Measurements from ENCODE around the gene DCAF11. TPM values are rescaled to one million over a fixed set of nuclear protein-coding genes. Genes with fewer than 3 reads are reported as not detected.

DCAF11 gene
- total RNA-seq, 1 donor from 2014 or later, result 50.1 TPM

DNA sequence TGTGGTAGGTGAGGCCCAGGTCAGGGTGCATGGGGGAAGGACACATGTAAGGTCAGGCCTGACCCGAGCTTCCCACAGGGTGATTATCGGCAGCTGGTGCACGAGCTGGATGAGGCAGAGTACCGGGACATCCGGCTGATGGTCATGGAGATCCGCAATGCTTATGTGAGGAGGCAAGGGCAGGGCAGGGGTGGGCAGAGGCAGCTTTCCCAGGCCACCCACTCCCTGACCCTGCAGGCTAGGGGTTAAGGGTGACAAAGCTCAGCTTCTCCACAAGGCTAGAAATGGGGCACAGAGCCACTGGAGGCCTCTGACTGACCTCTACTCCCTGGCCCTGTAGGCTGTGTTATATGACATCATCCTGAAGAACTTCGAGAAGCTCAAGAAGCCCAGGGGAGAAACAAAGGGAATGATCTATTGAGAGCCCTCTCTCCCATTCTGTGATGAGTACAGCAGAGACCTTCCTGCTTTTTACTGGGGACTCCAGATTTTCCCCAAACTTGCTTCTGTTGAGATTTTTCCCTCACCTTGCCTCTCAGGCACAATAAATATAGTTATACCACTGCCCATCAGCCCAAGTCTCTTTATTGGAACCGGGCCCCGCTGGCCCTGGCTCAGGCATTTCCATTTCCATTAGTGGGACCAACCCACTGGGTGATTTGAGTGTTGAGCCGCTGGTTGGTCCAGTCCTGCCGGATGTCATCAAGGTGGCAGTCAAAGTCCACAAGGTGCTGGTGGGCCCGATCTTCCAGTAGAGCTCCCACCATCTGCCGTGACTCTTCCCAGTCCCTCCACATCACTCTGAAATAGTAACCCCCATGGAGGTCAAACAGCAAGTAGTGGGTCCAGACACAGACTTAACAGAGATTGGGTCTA, 24.1 kb downstream of the DCAF11 start:
- DNase-seq (ENCODE audit: low read depth, low spot score), result no peak

DNA sequence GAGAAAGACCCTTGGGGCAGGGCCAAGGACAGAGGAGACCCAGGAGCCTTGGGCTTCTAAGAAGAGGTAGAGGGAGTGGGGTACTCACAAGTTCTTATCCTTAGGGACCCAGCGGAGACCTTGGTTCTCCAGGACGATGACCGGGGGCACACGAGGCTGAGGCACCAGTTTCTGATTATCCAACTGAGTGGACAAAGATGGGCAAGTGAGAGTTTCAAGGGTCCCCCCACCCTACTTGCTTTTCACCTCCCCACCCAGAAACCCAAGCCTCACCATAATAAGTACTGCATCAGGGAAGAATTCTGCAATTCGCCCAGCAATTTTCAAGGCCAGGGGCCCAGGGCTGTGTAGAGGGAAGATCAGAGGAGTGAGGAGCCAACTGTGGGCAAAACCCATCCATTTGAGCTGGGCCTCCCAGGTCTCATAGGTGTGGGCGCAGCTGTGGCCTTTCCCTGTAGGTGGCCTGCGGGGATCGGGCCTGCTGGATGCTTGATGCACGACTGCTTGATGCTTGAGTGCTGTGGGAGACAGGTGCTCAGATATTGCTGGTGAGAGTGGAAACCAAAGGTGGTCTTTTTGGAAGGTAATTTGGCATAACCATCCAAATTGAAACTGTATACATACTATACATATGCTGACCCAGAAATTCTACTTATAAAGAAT, 24.8 kb downstream of the DCAF11 start:
- no peak for DNase-seq (ENCODE audit: low read depth, low spot score)

DNA sequence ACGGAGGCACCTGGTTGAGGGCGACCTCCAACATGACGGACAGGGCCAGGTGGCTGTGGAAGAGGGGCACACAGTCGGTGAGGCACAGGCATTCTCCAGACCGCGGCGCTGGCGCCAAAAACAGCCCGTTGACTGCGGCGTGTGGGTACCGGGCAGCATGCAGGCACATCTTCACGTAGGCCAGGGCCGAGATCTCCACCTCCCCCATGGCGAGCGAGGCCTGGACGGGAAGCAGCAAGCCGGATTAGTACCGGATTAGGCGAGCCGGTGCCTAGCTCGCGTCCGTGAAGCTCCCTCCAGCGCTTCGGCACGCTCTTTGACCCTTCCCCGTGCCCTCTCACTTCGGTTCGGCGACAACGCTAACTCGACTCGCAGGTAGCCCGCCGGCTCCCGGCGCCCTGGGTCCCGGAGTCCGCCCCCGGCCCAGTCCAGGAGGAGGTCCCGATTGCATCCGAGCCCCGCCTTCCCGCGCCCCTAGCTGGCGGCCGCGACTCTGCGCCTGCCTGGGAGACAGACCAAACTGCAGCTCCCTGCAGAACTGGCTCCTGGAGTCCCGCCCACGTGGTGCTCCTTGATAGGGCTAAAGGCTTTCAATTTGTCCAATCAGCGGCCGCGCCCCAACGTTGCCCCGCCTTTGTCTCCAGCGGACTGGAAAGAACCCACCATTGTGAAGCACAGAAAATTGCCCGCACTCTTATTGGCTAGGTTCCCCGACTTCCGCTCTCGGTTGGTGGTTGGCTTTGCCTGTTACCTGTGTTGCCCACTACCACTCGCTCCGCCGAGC, 26.7 kb downstream of the DCAF11 start, which contains the start of gene EMC9:
Gene EMC9 (minus strand): TSS at position 495 of the 784 bp plus-strand sequence. CDS start 287 bp downstream, at position 208.
- peak; percentile 95 for DNase-seq (ENCODE audit: low read depth, low spot score)

DNA sequence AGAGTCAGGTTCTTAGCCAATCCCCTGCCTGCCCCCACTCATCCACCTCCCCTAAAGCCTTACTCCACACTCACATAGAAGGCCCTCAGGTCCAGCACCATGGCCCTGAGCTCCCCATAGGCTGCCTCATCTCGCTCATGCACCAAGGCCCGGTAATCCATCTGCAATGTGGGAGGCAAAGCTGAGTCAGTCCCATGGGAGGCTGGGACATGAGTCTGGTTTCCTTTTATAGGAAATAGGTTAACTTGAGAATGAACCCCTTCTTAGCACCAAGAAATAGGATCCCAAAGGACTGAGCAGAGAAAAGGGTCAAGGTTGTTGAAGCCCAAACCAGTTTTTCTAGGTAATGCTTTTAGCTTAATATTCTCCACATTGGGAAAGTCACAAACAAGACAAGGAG, 28.9 kb downstream of the DCAF11 start:
- no peak for DNase-seq (ENCODE audit: low read depth, low spot score)

DNA sequence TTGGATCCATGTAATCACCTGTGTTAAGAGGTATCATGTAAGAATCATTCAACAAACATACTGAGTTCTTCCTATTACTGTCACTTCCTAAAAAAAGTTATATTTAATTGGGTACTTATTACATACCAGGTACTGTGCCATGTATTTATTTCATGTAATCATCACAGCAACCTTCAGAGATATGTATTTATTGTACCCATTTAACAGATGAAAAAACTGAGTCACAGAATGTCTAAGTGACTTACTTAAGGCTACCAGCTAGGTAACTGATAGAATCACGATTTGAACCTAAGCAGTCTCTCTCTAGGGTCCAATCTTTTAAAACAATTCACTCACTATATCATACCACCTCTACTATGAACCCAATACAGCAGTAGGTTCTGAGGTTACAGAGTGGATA, 29.9 kb downstream of the DCAF11 start:
- no peak for DNase-seq (ENCODE audit: low read depth, low spot score)

DNA sequence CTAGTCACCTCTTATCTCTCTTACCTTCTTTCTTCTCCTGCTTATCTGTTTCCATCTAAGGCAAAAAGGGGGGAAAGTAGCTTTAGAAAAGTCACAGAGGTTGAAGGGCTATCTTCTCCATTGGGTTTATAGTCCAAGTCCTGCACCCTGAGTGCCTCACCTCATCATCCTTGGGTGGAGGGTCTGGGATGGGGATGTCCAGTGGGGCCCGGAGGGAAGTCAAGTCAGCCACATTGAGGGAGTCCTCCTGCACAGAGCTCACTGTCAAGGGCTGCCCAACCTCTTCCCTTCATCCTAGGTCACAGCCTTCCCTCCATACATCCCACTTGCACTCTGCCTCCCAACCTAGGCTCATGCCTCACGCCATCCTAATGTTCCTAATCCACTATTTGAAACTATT, 30.6 kb downstream of the DCAF11 start:
- DNase-seq (ENCODE audit: low read depth, low spot score), result no peak

DNA sequence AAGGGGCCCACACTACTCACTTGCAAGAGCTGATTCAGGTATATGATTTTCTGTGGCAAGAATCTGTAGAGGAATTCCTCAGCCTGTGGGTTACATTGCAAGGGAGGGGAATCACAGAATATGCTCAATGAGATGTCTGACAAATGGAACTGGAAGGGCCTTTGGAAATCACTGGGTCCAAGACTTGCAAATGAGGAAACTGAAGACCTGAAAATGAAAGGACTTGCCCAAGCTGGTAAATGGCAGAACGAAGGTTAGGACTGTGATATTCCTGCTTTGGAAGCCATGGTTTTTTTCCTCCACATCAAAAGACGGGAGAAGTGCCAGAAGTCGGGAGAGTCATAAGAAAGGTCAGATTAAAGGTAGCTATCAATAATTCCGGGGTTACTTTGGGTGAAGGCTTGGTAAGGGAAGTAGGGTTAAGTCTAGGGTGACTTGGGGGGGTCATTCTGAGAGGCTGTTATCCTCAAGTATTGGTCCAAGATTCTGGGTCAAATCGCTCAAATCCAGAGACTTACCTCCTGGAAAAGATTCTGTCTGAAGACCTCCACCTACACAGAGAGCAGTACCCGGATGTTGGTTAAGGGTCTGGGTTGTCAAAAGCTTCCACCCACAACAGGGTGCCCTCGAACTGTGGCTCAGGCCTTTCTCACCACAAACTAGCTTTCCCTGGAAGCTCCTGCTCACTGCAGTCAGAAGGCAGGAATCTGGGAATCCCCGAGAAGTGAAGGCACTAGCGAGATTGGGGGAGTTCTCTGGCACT, 31.3 kb downstream of the DCAF11 start:
- DNase-seq (ENCODE audit: low read depth, low spot score), result no peak

DNA sequence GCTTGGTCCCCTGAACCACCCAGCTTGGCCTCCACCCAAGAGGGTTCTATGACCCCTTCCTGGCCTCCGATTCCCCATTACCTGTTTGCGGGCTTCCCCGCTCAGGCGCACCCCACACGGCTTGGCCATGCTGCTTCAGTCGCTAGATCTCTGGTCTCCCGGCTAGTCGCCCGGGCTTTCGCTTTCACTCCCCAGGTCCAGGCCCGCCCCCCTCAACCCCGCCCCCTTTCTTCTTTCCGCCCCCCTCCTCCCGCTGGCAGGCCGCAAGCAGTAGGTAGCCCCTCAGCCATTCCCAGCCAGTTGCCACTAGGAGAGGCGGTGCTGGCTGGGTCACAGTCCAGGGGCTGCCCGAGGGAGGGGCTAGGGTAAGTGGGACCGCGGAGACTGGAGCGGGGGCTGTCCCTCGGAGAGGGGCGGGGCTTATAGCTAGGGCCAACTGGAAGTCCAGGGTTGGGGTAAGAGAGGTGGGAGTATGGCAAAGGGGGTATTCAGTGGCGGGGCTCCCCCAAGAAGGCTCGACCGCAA, 31.9 kb downstream of the DCAF11 start, which contains the start of gene PSME2:
Gene PSME2 (minus strand): TSS at position 158 of the 525 bp plus-strand sequence. CDS start 29 bp downstream, at position 129.
- peak; percentile 94 for DNase-seq (ENCODE audit: low read depth, low spot score)

DNA sequence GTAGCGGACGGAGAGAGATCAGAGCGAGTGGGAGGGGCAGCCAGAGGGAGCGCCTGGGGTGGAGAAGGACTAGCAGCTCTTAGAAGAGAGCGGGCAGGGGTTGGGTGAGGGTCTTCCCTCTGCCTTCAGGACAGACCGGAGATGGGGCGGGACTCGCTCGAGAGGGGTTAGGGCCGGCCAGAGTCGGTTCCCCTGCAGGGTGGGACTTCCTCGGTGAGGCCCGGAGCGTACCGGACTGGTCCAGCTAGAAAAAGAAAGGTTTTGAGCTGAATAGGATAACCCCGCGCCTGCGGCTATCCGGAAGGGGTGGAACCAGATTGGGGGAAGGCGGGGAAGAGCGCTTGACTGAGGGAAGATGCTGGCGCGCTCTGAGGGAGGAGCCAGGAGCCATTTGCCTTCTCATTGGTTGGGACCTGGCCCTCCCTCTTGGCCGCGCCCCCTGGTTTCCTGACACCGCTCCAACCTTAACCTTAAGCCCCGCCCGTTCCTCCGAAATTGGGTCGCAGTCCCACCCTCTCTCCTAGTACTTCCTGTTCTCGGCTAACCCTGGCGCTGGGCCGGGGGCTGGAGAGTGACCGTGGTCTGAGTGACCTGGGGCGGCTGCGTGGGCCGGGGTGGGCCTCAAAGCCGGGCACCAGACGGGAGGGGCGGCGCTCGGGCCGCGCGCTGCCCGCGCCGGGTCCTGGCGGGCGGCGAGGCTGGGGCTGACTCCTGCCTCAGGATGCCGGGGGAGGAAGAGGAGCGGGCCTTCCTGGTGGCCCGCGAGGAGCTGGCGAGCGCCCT, 32.6 kb downstream of the DCAF11 start, which contains the start of gene RNF31:
Gene RNF31 (plus strand): TSS at position 521 of the 783 bp plus-strand sequence. CDS start 201 bp downstream, at position 722.
- peak; percentile 95 for DNase-seq (ENCODE audit: low read depth, low spot score)

DNA sequence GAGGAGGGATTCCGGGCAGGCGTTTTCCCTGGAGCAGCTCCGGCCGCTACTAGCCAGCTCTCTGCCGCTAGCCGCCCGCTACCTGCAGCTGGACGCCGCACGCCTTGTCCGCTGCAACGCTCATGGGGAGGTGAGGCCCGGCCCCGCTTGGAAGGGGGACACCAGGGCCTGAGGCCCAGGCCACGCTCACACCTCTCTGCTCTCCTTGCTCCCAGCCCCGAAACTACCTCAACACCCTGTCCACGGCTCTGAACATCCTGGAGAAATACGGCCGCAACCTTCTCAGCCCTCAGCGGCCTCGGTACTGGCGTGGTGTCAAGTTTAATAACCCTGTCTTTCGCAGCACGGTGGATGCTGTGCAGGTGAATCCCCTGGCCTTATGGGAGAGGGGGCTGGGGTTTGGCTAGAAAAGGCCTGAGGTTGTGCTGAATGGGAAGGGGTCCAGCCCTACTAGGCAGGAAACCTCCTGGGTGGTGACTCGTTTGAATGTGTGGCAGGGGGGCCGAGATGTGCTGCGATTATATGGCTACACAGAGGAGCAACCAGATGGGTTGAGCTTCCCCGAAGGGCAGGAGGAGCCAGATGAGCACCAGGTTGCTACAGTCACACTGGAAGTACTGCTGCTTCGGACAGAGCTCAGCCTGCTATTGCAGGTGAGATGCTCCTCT, 33.3 kb downstream of the DCAF11 start:
- no peak for DNase-seq (ENCODE audit: low read depth, low spot score)

DNA sequence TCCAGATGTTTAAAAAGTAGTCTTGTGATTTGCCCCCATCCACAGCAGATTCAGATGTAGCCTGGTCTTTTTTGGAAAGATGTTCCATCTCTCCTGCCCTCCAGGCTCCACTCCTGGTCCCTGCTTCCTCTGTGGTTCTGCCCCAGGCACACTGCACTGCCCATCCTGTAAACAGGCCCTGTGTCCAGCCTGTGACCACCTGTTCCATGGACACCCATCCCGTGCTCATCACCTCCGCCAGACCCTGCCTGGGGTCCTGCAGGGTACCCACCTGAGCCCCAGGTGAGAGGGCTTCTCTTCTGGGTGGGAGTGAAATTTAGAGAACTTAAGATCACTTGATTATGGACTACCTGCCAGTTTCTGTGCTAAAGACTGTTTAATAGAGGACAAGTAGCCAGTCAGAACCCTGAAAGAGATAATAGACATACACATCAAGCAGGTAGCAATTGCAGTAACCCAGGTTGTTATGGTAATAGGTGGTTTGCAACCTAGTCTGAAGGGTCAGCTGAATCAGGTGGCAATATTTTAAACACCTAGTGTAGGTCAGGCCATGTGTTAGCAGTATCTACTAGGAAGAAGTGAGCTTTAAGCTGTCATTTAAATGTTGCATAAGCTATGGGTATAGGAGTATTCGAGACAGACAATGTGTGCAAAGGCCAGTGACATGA, 34.9 kb downstream of the DCAF11 start:
- DNase-seq (ENCODE audit: low read depth, low spot score), result no peak

DNA sequence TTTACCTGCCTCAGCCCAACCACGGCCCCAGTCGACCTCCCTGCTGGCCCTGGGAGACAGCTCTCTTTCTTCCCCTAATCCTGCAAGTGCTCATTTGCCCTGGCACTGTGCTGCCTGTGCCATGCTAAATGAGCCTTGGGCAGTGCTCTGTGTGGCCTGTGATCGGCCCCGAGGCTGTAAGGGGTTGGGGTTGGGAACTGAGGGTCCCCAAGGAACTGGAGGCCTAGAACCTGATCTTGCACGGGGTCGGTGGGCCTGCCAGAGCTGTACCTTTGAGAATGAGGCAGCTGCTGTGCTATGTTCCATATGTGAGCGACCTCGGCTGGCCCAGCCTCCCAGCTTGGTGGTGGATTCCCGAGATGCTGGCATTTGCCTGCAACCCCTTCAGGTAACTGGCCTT, 35.5 kb downstream of the DCAF11 start:
- no peak for DNase-seq (ENCODE audit: low read depth, low spot score)

DNA sequence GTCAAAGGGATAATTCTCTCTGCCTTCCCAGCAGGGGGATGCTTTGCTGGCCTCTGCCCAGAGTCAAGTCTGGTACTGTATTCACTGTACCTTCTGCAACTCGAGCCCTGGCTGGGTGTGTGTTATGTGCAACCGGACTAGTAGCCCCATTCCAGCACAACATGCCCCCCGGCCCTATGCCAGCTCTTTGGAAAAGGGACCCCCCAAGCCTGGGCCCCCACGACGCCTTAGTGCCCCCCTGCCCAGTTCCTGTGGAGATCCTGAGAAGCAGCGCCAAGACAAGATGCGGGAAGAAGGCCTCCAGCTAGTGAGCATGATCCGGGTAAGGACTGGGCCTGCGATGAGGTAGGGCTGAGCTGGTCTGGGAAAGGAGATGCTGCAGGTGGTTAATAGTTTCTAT, 36.0 kb downstream of the DCAF11 start:
- DNase-seq (ENCODE audit: low read depth, low spot score), result no peak

DNA sequence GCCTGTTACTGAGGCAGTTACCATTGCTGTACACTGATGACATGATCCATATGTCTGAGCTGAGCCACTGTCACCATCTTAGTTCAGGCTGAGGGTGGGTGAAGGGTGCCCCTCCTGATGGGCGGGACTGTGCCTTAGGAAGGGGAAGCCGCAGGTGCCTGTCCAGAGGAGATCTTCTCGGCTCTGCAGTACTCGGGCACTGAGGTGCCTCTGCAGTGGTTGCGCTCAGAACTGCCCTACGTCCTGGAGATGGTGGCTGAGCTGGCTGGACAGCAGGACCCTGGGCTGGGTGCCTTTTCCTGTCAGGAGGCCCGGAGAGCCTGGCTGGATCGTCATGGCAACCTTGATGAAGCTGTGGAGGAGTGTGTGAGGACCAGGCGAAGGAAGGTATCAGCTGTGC, 36.4 kb downstream of the DCAF11 start:
- no peak for DNase-seq (ENCODE audit: low read depth, low spot score)

DNA sequence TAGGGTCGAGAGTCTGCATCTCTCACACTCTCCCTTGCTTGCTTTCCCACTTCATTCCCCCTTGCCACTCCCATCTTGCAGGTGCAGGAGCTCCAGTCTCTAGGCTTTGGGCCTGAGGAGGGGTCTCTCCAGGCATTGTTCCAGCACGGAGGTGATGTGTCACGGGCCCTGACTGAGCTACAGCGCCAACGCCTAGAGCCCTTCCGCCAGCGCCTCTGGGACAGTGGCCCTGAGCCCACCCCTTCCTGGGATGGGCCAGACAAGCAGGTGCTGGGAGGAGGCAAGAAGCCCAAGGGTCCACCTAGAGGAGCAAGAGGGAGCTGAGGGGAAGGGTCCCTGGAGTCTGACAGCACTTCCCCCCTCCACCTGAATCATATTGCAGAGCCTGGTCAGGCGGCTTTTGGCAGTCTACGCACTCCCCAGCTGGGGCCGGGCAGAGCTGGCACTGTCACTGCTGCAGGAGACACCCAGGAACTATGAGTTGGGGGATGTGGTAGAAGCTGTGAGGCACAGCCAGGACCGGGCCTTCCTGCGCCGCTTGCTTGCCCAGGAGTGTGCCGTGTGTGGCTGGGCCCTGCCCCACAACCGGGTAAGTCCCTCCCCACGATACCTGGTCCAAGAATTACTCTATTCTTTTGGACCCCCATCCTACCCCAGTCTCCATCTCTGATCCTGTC, 37.0 kb downstream of the DCAF11 start:
- DNase-seq (ENCODE audit: low read depth, low spot score), result no peak

DNA sequence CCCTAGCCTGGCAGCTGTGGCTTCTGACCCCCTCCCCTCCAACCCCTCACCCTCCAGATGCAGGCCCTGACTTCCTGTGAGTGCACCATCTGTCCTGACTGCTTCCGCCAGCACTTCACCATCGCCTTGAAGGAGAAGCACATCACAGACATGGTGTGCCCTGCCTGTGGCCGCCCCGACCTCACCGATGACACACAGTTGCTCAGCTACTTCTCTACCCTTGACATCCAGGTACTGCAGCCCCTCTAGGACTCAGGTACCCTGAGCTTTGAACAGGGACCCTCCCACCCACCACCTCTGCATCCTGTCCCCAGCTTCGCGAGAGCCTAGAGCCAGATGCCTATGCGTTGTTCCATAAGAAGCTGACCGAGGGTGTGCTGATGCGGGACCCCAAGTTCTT, 40.5 kb downstream of the DCAF11 start:
- no peak for DNase-seq (ENCODE audit: low read depth, low spot score)

DNA sequence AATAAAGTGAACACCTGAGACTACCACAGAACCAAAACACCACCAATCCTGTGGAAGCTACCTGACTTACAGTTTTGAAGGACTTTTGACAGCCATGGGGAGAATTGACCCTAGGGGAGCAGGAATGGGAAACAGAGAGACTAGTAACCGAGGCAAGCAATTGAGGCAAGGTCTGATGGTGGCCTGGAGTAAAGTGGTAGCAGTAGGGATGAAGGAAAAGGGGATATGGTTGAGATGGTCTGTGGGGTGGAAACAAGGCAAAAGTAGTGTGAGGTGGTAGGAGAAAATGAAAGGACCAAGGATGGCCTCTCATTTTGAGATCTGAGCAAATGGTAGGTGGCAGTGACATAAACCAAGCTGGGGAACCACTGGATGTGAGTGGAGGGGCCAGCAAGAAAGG, 42.3 kb downstream of the DCAF11 start:
- DNase-seq (ENCODE audit: low read depth, low spot score), result no peak

DNA sequence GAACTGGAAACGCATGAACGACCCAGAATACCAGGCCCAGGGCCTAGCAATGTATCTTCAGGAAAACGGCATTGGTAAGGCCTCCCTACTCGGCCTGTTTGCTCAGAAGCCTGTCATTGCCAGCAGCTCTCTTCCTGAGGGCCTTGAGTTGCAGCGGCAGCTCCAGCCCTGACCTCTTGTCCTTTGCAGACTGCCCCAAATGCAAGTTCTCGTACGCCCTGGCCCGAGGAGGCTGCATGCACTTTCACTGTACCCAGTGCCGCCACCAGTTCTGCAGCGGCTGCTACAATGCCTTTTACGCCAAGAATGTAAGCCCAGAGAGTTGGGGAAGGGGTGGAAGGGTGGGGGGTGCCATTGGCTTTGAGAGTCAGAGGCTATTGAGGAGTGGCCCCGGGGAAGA, 42.8 kb downstream of the DCAF11 start:
- DNase-seq (ENCODE audit: low read depth, low spot score), result no peak

All from pulmonary artery endothelial cell (primary cell).